ENCODE results near the gene NFATC4.

NFATC4 gene

DNA sequence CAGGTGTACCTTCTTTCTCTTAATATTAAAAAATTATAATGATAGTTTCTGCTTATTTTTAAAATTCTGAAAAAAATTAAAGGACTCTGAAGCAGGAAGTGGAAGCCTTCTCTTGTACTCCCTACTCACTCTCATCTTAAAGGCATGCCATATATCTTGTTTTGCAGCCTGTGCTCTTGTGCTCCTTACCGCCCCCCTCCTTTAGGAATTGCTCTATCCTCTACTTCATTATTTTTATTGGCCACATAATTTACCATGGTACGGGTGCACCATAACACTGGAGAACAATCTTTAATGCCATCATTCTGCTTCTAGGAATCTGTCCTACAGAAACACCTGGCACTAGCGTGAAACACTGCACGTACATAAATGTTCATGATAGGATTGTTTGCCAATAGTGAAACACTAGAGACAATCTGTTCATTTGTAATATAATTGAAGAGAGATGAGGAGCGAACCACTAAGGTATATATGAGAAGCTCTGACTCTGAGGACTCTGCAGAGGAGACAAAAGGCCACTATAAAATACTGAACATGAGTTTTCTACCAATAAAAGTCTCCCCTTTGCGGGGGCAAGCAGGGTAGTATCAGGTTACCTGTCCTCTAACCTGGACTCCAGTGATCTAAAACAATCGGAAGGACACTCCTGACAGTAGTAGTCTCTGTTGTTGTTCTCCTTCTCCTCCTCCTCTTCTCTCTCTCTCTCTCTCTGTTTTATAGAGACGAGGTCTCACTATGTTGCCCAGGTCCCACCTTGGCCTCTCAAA lies 24.5 kb downstream of the NFATC4 start (continued):
- TF ChIP-seq, protein P1, sequence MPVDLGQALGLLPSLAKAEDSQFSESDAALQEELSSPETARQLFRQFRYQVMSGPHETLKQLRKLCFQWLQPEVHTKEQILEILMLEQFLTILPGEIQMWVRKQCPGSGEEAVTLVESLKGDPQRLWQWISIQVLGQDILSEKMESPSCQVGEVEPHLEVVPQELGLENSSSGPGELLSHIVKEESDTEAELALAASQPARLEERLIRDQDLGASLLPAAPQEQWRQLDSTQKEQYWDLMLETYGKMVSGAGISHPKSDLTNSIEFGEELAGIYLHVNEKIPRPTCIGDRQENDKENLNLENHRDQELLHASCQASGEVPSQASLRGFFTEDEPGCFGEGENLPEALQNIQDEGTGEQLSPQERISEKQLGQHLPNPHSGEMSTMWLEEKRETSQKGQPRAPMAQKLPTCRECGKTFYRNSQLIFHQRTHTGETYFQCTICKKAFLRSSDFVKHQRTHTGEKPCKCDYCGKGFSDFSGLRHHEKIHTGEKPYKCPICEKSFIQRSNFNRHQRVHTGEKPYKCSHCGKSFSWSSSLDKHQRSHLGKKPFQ (tag by site-specific recombination; IDR thresholded peaks at IDR 0.05): 0 out of 2 replicates have a peak, but pooled peaks have one; percentile 12
- no peak for TF ChIP-seq KLF8 (tag by site-specific recombination; IDR thresholded peaks at IDR 0.05)
- TF ChIP-seq SETDB1 (IDR thresholded peaks at IDR 0.05; ENCODE audit: insufficient read length, low read length): no peak
- TF ChIP-seq ZNF366 (tag by site-specific recombination; conservative IDR thresholded peaks at IDR 0.05): 0 out of 2 replicates have a peak, but pooled peaks have one; percentile 18
- no peak for TF ChIP-seq ZNF629 (tag by site-specific recombination; IDR thresholded peaks at IDR 0.05)
- no peak for TF ChIP-seq ZNF10 (tag by site-specific recombination; IDR thresholded peaks at IDR 0.05)
- TF ChIP-seq ZNF561 (tag by site-specific recombination; IDR thresholded peaks at IDR 0.05; ENCODE audit: borderline replicate concordance): 0 out of 2 replicates have a peak, but pooled peaks have one; percentile 11
- TF ChIP-seq, protein P2, sequence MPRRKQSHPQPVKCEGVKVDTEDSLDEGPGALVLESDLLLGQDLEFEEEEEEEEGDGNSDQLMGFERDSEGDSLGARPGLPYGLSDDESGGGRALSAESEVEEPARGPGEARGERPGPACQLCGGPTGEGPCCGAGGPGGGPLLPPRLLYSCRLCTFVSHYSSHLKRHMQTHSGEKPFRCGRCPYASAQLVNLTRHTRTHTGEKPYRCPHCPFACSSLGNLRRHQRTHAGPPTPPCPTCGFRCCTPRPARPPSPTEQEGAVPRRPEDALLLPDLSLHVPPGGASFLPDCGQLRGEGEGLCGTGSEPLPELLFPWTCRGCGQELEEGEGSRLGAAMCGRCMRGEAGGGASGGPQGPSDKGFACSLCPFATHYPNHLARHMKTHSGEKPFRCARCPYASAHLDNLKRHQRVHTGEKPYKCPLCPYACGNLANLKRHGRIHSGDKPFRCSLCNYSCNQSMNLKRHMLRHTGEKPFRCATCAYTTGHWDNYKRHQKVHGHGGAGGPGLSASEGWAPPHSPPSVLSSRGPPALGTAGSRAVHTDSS (tag by site-specific recombination; IDR thresholded peaks at IDR 0.05): peak; percentile 49
- TF ChIP-seq SP3 (tag by site-specific recombination; IDR thresholded peaks at IDR 0.05): no peak
- peak; percentile 43; the same call in 1 of the 2 replicates for TF ChIP-seq ZNF341 (tag by site-specific recombination; IDR thresholded peaks at IDR 0.05; ENCODE audit: low read depth)
- TF ChIP-seq SP7 (tag by site-specific recombination; IDR thresholded peaks at IDR 0.05): 0 out of 2 replicates have a peak, but pooled peaks have one; percentile 31
- peak; percentile 76 for TF ChIP-seq ZNF146 (tag by site-specific recombination; IDR thresholded peaks at IDR 0.05)
- TF ChIP-seq, protein P3, sequence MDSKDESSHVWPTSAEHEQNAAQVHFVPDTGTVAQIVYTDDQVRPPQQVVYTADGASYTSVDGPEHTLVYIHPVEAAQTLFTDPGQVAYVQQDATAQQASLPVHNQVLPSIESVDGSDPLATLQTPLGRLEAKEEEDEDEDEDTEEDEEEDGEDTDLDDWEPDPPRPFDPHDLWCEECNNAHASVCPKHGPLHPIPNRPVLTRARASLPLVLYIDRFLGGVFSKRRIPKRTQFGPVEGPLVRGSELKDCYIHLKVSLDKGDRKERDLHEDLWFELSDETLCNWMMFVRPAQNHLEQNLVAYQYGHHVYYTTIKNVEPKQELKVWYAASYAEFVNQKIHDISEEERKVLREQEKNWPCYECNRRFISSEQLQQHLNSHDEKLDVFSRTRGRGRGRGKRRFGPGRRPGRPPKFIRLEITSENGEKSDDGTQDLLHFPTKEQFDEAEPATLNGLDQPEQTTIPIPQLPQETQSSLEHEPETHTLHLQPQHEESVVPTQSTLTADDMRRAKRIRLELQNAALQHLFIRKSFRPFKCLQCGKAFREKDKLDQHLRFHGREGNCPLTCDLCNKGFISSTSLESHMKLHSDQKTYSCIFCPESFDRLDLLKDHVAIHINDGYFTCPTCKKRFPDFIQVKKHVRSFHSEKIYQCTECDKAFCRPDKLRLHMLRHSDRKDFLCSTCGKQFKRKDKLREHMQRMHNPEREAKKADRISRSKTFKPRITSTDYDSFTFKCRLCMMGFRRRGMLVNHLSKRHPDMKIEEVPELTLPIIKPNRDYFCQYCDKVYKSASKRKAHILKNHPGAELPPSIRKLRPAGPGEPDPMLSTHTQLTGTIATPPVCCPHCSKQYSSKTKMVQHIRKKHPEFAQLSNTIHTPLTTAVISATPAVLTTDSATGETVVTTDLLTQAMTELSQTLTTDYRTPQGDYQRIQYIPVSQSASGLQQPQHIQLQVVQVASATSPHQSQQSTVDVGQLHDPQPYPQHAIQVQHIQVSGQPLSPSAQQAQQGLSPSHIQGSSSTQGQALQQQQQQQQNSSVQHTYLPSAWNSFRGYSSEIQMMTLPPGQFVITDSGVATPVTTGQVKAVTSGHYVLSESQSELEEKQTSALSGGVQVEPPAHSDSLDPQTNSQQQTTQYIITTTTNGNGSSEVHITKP (tag by site-specific recombination; IDR thresholded peaks at IDR 0.05): peak; percentile 87
- 0 out of 2 replicates have a peak, but pooled peaks have one; percentile 10 for TF ChIP-seq ZNF24 (tag by site-specific recombination; IDR thresholded peaks at IDR 0.05)
- 0 out of 2 replicates have a peak, but pooled peaks have one; percentile 5 for TF ChIP-seq ZNF184 (tag by site-specific recombination; IDR thresholded peaks at IDR 0.05)
- TF ChIP-seq, protein P4, sequence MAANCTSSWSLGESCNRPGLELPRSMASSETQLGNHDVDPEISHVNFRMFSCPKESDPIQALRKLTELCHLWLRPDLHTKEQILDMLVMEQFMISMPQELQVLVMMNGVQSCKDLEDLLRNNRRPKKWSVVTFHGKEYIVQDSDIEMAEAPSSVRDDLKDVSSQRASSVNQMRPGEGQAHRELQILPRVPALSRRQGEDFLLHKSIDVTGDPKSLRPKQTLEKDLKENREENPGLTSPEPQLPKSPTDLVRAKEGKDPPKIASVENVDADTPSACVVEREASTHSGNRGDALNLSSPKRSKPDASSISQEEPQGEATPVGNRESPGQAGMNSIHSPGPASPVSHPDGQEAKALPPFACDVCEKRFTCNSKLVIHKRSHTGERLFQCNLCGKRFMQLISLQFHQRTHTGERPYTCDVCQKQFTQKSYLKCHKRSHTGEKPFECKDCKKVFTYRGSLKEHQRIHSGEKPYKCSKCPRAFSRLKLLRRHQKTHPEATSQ (tag by site-specific recombination; IDR thresholded peaks at IDR 0.05): no peak
- TF ChIP-seq ZNF302 (tag by site-specific recombination; IDR thresholded peaks at IDR 0.05; ENCODE audit: low read depth): no peak
- peak; percentile 35; the same call in 1 of the 2 replicates for TF ChIP-seq GLIS1 (tag by site-specific recombination; IDR thresholded peaks at IDR 0.05)
- TF ChIP-seq ZFP69B (tag by site-specific recombination; IDR thresholded peaks at IDR 0.05): no peak
- TF ChIP-seq, protein P5, sequence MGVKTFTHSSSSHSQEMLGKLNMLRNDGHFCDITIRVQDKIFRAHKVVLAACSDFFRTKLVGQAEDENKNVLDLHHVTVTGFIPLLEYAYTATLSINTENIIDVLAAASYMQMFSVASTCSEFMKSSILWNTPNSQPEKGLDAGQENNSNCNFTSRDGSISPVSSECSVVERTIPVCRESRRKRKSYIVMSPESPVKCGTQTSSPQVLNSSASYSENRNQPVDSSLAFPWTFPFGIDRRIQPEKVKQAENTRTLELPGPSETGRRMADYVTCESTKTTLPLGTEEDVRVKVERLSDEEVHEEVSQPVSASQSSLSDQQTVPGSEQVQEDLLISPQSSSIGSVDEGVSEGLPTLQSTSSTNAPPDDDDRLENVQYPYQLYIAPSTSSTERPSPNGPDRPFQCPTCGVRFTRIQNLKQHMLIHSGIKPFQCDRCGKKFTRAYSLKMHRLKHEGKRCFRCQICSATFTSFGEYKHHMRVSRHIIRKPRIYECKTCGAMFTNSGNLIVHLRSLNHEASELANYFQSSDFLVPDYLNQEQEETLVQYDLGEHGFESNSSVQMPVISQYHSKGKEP (tag by site-specific recombination; IDR thresholded peaks at IDR 0.05): no peak
- no peak for TF ChIP-seq SCRT1 (tag by site-specific recombination; IDR thresholded peaks at IDR 0.05; ENCODE audit: borderline replicate concordance)
- TF ChIP-seq, protein P6, sequence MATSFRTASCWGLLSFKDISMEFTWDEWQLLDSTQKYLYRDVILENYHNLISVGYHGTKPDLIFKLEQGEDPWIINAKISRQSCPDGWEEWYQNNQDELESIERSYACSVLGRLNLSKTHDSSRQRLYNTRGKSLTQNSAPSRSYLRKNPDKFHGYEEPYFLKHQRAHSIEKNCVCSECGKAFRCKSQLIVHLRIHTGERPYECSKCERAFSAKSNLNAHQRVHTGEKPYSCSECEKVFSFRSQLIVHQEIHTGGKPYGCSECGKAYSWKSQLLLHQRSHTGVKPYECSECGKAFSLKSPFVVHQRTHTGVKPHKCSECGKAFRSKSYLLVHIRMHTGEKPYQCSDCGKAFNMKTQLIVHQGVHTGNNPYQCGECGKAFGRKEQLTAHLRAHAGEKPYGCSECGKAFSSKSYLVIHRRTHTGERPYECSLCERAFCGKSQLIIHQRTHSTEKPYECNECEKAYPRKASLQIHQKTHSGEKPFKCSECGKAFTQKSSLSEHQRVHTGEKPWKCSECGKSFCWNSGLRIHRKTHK (tag by site-specific recombination; IDR thresholded peaks at IDR 0.05): no peak

Measured in HEK293 (cell line).